ENCODE measurements around the gene STRN4. TPM values are rescaled to one million over a fixed set of nuclear protein-coding genes. Genes with fewer than 3 reads are reported as not detected.

The STRN4 gene
- total RNA-seq: 59.7 and 65.3 TPM in 2 replicates

DNA sequence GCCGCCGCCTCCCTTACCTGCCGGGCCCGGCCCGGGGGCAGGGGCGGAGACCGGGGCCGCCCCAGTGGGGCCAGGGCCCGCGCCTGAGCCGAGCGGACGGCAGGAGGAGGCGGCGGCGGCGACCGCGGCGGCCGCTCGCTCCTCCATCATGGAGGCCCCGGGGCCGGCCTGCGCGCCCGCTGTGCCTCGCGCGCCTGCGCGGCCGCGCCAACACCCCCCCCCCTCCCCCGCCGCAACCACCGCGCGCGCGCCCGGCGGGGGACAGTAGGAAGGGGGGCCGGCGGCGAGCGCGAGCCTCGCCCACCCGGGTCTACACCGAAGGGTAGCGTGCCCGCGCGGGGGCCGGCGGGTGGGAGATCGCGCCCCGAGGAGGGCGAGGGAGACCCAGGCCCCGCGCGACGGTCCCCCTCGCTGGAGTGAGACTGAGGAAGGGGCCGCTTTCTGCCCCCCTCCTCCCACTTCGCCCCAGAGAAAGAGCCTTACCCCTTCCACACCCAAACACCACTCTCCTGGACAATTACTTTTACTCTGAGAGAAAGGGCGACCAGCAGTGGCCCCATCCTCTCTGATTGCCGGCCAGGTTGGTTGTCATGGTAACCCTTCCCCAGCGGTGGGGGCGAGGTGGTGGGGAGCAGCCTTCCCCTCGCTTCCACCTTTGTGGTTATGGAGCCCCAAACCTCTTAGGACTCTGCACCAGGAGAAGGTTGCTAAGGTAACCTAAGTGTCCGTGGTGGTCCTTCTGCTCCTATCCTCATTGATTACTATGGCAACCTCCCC, at the start of gene STRN4:
TSS of gene STRN4 (minus strand) at position 170 of the 777 bp plus-strand sequence. CDS start at position 150, 20 bp downstream.

GRCh38 chr19:46788262-46788967, 42.2 kb upstream of the STRN4 start, which contains the start of gene SLC1A5:
Gene SLC1A5 (minus strand): TSS chr19:46788594. CDS start chr19:46787965, 629 bp downstream.

GRCh38 chr19:46745521-46746280, 549 bp downstream of the STRN4 start, which contains the start of gene FKRP:
Gene FKRP (plus strand): TSS chr19:46746057. CDS start chr19:46755451, 9,394 bp downstream.

DNA sequence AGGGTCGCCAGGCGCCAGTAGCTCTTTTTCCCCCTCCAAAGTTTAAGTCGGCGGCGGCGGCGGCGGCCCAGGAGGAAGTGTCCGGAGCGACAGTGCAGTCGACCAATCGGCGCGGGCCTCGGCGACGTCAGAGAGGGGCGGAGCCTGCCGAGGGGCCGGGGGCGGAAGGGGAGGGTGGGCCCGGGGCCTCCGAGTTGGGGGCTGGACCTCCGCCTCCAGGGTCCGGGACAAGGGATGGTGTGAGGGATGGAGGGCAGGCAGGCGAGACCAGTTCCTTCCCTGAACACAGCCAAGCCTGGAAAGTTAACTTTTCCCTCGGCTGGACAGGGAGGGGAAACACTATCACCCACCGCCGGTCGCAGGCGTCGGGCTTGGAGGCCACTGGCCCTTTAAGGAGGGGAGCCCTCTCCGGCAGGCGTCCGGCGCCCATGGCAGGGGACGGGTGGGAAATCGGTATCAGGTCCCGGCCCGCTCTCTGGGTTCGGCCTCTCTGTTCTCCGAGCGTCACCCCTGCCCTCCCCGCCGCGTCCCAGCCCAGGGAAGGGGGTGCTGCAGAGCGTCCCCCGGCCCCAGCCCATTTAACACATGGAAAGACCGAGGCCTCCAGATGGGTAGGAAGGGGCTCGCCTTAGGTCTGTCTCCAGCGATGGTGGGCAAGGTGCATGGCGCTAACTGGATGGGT, 29.1 kb downstream of the STRN4 start, which contains the start of gene PRKD2:
TSS of gene PRKD2 (minus strand) at position 81 of the 682 bp plus-strand sequence. CDS start 744 bp downstream, outside the sequence.

Other genes starting within 250 kb of the STRN4 start
- gene CALM3, start 145.1 kb downstream of the STRN4 start, total RNA-seq: 167 and 263 TPM in 2 replicates
- 0.32 and 1.4 TPM in 2 replicates for gene PTGIR, start 121.4 kb downstream of the STRN4 start, total RNA-seq
- gene GNG8, start 110.2 kb downstream of the STRN4 start, total RNA-seq: not detected in 2 replicates
- 0.15 TPM in 1 of 2 replicates, not detected in the other for gene DACT3, start 85.3 kb downstream of the STRN4 start, total RNA-seq
- gene PRKD2, start 29.3 kb downstream of the STRN4 start, total RNA-seq: 28.9 and 37.7 TPM in 2 replicates
- 13.8 and 16.6 TPM in 2 replicates for gene FKRP, start 393 bp downstream of the STRN4 start, total RNA-seq
- gene SLC1A5, start 42.1 kb upstream of the STRN4 start, total RNA-seq: 60.7 and 96.7 TPM in 2 replicates
- 153 and 219 TPM in 2 replicates for gene AP2S1, start 104.4 kb upstream of the STRN4 start, total RNA-seq
- gene ARHGAP35, start 114.5 kb upstream of the STRN4 start, total RNA-seq: 14.9 and 19.1 TPM in 2 replicates

All from epithelial cell of umbilical artery (primary cell).